Measurements from ENCODE around the gene MEIKIN.

The MEIKIN gene

DNA sequence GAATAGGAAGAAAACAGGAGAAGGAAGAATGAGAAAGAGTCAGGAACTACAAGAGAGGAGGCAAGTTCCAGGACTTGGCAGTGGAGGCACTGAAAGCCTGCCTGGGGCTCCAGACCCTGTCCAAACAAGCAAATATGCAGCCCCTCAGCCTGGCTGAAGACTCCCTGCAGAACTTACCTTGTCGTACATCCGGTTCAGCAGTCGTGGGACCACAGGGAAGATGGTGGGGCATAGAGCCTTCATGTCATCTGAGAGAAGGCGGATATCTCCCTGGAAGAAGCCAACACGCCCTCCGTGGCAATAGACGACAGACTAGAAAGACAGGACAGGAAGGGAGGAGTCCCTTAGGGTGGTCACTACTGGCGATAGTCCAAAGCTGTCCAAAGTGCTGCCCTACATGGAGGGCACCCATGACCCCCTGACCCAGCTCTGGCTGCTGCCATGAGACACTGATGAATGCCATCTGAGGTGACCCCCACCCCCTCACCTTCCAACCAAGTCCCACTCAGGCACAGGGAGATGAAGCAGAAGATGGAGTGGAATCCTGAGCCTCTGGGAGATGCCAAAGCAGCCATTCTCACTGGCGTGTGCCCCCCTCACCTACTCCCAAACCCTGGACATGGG is 27.7 kb upstream of the MEIKIN start:
- no peak for DNase-seq (ENCODE audit: low read depth)

DNA sequence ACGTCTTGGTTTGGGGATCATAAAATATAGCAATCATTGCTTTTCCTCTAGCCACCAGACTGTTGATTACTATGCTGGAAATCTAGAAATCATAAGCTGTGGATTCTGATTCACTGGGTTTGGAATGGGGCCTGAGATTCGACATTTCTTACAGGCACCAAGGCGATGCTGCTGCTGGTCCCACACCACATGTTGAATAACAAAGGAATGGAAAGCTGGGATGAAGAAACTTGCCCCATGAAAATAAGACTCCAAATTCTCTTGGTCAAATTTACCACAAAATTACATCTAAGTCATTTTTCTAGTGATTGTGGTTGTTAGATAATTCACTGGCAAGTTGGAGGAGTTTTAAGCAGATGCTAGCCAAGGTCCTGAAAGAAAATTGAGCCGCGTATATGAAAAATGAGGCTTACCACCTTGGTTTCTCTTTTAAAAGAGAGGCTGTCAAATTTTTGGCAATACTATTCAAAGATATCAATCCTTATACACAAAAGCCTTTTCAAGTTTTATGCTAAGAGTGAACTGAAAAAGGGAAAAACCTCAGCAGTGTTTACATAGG is 23.0 kb upstream of the MEIKIN start:
- peak; percentile 3 for DNase-seq (ENCODE audit: low read depth)

DNA sequence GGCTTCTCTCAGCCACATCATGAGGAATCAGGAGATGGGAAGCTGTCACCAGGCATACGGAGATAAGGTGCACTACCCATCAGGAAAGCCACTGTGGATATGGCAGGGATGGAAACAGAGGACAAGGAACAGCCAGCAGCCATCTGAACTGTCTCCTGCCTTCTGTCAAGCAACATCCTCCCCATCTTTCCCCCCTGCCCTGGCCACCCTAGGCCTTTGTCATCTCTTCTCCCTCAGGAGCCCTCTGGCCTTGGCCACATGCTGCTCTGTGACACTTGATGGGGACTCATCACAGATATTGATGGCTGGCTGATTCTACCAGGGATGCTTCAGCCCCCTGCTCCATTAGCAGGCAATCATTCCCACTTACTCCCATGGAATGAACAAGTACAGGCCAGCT is 21.1 kb upstream of the MEIKIN start:
- DNase-seq (ENCODE audit: low read depth), result no peak

DNA sequence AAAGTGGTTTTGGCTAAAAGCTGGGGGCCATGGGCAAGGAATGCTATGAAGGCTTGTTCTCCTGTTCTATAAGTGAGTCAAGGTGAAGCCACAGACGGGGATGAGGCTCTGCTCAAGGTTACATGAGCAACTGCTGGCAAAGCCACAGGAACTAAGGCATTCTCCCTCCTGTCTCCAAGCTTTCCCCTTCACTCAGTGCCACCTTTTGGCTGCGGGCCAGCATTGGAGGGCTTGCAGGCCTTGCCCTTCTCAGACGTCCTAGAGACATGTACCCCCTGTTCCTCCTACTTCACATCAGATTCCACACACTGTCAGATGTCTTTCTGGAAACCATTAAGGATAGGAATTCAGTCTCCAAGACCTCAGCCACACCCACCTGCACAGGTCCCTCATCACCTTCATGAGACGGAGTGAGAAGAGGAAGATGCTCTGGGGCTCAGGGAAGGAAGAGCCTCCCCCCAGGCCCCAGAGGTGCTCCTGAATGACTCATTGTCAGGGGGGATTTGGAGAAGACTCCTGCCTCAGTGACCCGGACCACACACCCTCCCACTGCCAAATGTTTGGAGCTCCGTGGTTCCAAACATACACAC is 20.5 kb upstream of the MEIKIN start:
- no peak for DNase-seq (ENCODE audit: low read depth)

DNA sequence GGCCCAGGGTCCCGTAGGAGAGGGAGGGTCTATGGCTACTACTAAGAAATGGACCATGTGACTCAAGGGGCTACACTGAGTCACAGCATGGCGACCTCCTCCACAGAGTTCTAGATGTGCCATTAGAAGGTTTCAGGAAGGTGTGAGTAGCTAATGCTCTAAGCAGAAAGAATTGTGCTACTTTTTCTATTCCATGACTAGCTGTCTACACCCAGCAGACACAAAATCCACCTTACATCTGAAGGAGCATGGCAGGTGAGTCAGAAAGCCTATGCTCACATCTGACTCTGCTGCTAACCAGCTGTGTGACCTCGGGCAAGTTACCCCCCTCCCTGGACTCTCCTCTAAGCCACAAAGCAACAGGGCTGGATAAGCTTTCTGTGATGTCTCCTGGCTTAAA is 14.4 kb upstream of the MEIKIN start:
- no peak for DNase-seq (ENCODE audit: low read depth)

DNA sequence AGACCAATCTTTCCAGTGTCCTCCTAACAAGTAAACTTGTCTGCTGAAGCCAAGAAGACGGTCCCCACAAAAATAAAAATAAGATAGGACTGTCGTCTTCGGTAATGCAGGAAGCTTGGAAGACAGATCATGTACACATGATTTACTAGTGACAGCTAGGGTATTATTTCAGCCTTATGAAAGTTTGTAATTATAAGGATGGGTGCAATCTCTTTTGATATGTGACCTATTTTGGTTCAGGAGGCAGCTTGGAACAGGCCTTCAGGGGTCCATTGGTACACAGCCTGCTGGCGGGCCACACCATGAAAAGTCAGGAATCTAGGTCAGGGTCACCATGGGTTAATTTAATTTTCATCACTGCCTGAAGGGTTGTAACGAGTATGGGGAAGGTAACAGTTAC is 13.7 kb upstream of the MEIKIN start:
- DNase-seq (ENCODE audit: low read depth), result no peak

DNA sequence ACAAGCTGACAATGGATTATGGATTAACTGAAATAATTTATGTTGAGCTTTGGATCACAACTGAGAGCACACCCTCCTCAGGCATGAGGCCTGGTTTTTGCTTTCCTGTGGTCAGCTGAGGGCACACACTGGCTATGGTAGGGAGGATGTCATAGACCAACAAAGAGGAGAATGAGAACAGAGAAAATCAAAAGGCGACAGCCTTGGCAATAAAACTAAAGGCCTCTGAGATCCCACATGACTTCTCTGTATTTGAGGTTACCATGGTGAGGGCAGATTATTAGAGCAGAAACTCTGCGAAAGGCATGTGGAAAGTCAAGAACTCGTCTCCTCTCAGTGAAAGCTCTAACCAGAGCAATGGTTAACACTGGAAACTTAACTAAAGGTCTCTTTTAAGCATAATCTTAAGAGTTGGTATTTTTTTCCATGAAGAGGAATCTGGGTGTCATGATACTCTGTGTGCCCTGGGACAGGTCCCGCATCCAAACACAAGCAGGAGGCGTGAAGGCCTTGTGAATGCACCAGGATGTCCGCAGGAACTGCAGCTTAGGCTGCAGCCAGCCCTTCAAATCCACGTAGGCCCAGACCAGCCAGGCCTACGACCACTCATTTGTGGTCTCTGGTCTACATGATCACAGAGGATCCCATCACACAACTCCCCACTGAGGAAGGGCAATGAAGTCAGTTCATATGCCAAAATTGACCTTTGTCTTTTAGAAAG is 12.4 kb upstream of the MEIKIN start:
- no peak for DNase-seq (ENCODE audit: low read depth)

DNA sequence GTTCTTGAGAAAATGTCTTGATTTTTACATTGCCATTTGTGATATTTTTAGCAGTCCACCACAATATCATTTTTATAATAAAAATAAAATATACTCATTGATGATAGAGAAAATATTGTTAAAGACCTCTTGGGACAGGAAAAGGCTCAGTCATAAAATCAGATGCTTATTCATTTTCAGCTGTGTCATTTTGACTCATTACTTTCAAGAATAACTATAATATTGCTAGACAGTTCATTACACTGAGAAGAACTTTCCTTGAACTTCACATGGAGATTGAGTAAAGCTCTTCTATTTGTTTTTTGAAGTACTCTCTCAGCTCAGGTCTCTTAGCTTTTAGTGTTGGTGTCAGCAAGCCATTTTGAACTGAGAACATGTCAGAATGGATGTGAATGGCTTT is 8.5 kb upstream of the MEIKIN start:
- DNase-seq (ENCODE audit: low read depth), result no peak

DNA sequence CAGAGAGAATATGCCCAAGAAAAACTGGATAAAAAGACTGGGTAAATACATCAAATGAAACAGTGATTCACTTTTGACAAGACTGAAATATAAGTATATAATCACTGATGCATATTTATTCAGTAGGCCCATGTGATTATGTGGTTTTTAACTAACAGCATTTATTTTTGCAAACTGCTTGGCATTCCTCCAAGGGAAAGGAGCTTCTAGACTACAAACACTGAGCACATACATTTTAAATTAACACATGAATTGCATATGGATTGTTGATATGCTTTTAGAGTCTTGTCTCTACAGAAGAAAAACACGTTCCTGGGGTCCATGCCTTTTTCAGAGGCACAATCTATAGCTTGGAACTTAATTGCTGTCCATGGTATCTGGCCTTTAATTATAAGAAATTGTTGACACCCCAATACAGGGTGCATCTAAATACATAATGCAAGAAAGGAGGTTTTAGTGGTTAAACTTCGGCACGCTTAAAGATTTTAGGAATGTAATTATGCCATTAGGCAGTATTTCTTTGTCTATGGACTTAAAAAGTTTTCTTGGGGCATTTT is 6.9 kb upstream of the MEIKIN start:
- peak; percentile 5 for DNase-seq (ENCODE audit: low read depth)

DNA sequence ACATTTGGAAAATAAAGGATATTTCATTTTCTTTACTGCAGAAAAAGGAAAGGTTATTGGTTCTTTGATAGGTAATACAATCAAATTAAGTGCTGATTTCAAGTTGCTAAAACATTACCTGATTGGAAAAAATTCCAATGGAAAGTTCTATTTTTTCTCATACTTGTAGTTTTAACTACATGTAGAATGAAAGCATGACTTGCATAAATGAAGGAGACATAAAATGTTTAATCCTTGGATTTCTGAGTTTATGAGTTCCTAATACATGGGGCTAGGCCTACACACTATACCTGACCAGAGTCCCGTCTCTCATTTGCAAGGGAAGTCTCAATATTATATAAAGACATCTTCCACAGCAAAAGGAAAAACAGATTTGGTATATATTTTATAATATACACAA is 5.2 kb upstream of the MEIKIN start:
- DNase-seq (ENCODE audit: low read depth), result no peak

DNA sequence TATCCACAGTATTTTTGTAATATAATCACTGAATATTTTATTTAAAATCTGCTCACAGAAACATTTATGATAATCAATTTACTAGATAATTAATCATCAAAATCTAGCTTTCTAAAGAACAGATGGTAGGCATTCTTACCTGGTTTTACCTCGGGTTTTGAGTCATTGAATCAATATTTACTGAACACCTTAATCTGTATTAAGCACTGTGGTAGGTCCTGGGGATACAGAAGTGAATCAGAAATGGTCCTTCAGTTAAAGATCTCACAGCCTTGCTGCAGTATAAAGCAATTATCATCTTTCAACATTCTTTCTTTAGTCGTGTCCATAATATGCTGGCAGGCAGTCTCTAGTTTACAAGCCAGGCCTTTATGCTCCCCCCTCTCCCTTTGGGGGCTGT is 2.0 kb upstream of the MEIKIN start:
- DNase-seq (ENCODE audit: low read depth), result no peak

DNA sequence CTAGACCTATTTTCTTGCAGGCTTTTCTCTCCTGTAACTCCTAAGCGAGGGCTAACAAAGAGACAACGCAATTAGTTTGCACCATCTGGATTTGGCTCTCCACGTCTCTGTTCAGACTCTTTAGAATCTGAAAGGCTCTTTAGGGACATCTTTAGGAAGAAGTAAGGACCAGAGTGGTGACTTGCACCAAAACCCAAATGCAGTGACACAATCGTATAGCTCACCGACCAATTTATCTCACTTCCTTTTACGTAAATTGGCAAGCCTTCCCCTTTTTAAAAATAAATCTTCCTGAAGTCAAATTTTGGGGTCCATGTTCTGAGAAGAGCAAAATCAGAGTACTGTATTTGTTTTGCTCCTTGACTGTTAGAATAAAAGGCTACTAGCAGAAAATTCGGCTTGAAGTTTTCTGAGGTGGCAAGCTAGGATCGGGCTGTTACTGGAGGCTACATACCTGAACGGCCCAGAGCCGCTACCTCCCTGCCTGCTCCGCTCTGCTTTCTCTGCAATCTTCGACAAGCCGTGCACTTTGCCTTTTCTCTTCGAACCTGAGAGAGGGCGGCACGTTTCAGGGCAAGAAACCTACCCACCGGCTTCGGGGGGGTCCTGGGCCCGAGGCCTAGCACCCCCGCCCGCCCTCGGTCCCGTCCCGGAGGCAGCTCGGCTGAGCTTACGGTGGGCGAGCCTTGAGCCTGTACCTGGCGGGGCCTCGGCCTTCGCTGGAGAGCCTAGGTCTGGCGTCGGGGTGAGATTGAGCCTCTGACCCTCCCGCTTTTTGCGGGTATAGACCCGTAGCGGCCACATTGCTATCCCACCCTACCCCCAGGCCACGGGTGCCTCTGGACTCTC is 537 bp downstream of the MEIKIN start:
- no peak for DNase-seq (ENCODE audit: low read depth)

DNA sequence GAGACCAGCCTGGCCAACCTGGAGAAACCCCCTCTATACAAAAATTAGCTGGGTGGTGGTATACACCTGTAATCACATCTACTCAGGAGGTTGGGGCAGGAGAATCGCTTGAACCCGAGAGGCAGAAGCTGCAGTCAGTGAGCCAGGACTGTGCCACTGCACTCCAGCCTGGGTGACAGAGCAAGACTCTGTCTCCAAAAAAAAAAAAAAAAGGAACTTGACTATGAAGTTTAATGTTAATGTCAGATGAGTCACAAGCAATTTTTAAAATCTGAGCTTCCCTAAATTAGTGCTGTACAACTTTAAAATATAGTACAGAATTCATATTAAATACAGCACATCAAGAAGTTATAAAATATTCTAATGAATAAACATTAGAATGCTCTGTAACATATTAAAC is 1.5 kb downstream of the MEIKIN start:
- no peak for DNase-seq (ENCODE audit: low read depth)

DNA sequence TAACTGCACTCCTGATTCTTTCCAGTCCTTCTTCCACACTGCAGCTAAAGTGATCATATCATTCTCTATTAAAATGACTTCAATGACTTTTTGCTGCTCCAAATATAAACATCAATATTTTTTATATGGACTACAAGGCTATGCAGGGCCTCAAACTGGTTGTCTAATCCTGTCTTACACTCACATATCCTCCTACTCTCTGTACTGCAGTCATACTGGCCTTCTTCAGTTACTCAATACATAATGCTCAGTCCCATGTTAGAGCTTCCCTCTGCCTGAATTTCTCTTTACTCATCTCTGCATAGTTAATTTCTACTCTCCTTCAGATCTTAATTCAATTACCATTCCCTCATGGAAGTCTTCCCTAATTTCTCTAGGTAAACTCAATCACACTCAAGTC is 3.4 kb downstream of the MEIKIN start:
- DNase-seq (ENCODE audit: low read depth), result no peak

DNA sequence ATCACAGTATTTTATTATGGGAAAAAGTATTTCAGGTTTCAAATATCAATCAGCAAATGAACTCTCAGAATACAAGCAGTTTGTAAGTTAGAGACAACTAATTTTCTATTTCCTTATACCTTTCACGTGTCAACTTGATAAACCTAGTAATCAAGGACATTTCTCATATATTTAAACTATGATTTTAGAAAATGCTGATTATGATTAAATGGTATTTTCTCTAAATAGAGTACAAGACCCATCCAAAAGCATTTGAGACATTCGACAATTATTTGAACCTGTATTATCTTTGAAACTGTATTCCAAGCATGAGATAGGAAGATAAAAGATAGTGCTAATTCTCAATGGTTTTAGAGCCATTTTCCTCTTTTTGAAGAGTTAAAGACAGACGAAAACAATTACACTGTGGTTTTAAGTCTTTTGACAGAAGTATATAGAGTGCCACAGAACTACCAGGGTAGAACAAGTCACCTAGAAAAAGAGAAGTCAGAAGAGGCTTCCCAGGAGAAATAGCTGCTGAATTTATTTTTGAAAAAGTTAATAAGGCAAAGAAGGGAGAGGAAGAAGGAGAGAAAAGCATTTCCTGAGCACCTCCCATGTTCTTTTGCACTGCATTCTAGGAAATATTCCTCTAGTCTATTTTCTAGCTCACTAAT is 5.6 kb downstream of the MEIKIN start:
- DNase-seq (ENCODE audit: low read depth), result no peak

DNA sequence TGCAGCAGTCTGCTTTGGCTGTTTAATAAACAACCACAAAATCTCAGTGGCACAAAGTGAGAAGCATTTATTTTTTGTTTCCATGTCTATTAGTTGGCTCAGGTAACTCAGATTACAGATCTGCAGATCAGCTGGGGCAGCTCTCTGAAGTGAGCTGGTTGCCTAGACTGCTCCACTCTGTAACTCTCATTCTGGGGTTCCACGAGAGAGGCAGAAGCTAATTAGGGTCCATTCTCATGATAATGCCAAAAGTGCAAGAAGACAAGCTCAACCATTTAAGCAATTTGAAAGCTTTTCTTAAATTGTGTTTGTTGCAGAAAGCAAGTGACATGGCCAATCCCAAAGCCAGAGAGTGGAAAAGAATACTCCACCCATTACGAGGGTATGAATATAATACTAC is 13.2 kb downstream of the MEIKIN start:
- no peak for DNase-seq (ENCODE audit: low read depth)

DNA sequence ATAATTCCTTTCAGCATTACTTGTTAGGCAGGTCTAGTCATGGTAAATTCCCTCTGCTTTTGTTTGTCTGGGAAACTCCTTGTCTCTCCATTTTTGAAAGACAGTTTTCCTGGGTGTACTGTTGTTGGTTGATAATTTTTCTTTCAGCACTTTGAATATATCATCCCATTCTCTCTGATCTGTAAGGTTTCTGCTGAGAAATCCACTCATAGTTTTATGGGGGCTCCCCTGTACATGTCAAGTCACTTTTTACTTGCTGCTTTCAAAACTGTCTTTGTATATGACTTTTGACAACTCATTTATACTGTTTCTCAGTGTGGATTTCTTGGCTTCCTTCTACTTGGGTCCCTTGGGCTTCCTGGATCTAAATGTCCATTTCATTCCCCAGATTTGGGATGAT is 16.5 kb downstream of the MEIKIN start:
- no peak for DNase-seq (ENCODE audit: low read depth)

DNA sequence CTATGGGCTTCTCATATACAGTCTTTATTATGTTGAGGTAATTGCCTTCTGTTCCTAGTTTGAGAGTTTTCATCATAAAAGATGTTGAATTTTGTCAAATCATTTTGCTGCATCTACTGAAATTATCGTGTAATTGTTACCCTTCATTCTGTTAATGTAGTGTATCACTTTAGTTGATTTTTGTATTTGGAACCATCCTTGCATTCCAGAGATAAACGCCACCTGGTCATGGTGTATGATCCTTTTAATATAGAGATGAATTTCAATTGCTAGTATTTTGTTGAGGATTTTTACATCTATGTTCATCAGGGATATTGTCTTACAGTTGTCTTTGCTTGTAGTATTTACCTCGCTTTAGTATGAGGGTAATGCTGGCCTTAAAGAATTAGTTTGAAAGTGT is 19.3 kb downstream of the MEIKIN start:
- DNase-seq (ENCODE audit: low read depth), result no peak

DNA sequence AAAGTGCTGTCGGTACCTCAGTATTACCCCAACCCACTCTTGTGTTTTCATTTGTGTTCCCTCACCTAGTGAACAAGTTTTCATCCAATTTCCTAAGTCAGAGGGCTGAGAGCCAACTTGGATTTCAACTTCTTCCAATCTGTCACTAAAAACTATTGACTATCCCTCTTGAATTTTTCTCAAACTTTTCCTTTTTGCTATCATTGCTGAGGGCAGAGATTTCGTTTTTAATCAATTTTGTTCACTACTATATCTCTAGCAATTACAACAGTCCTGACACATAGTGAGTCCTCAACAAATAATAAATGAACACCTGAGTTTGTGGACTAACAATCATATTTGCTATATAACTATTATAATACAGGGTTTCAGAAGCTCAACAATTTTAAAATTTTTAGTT is 29.0 kb downstream of the MEIKIN start:
- DNase-seq (ENCODE audit: low read depth), result no peak

DNA sequence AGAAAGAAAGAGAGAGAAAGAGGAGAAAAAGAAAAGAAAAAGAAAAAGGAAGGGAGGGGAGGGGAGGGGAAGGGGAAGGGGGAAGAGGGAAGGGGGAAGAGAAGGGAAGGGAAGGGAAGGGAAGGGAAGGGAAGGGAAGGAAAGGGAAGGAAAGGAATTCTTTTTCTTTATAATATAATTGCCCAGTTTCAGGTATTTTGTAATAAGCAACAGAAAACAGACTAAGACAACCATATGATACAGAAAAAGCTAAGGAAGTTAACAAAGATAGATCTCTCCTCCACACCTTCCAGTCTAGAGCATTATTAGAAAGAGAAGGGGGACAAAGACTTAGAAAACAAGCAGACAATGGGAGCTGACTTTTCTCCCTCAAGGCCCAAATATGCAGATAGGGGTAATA is 31.0 kb downstream of the MEIKIN start:
- DNase-seq (ENCODE audit: low read depth), result no peak

DNA sequence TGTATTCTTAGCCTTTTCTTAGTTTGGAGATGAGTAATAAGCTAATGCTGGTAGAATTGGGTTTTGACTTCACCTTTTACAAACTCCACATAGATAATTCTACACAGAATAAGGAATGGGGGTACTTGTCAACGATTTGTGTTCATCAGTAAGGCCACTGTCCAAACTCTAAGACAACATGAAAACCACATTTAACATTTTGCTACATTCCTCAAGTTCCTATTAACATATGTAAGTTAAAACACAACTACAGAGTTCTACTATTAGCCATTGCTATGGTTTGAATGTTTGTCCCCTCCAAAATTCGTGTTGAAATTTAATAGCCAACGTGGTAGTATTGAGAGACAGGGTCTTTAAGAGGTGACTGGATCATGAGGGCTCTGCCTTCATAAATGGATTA is 31.9 kb downstream of the MEIKIN start:
- no peak for DNase-seq (ENCODE audit: low read depth)

DNA sequence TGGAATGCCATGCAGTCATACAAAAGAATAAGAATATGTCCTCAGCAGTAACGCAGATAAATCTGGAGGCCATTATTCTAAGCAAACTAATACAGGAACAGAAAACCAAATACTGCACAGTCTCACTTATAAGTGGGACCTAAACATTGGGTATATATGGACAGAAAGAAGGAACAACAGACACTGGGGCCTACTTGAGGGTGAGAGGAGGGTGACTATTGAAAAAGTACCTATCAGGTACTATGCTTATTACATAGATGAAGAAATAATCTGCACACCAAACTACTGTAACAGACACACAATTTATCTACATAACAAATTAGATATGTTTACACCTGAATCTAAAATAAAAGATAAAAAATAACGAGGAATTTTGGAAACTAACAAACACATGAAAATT is 38.8 kb downstream of the MEIKIN start:
- DNase-seq (ENCODE audit: low read depth), result no peak

Measured in EH (cell line).